ENCODE results near the gene CDH4.

Gene CDH4

DNA sequence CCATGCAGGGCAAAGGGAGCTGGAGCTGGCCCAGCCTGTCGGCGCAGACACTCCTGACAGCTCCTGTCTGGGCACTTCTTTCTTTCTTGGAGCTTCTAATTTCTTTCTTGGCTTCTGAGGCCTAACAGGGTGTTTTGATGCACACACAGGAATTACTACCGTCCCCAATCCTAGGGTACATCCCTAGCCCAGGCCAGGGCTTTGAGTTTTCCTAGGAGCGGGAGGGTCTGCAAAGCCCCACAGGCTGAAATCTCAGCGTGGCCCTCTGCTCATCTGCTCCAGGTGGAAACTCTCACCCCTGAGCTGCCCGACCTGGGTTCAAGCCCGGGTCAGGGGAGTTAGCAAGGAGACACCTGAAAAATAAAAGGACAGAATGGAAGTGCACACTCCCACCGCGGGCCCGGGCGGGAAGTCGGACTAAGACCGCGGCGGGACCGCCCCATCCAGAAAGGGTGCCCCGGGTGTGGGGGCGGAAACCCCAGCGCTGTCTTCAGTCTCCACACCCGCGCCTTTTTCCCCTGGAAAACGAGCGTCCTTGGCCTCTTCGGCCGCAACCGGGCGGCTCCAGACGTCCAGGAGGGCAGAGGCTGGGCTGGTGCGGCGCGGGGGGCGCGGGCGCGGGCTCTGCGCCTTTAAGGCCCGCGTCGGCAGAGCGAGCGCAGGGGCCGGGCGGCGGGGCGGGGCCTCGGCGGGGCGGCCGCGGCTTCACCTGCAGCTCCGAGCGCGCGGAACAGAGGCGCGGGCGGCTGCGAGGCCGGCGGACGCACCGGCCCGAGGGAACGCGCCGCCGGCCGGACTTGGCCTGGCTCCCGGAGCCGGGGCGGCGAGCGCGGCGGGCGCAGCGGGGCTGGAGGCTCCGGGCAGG is at the start of gene CDH4:
CDH4 (plus strand) TSS at position 733 of the 865 bp plus-strand sequence.
- DNase-seq (ENCODE audit: low spot score), result no peak

GRCh38 chr20:61203320-61203719 is 48.7 kb upstream of the CDH4 start:
- no peak for DNase-seq (ENCODE audit: low spot score)

DNA sequence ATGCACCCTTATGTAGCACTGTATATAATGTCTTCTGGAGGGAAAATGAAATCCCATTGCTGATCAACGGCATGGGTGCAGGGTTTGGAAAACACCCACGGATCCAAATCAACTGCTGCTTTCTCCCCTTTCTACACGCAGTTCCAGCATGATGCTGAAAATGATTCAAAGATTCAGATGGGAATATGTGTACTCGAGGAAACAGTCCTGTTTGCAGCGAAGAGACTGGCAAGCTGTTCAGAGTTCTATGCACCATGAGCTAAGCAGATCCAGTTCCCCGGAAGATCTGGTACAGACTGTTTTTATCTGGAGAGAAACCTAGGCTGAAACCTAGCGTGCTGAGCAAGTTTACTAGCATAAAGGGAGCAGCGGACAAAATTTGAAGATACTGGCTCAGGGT is 47.9 kb upstream of the CDH4 start:
- no peak for DNase-seq (ENCODE audit: low spot score)

GRCh38 chr20:61205769-61206168 is 46.3 kb upstream of the CDH4 start:
- DNase-seq (ENCODE audit: low spot score), result no peak

DNA sequence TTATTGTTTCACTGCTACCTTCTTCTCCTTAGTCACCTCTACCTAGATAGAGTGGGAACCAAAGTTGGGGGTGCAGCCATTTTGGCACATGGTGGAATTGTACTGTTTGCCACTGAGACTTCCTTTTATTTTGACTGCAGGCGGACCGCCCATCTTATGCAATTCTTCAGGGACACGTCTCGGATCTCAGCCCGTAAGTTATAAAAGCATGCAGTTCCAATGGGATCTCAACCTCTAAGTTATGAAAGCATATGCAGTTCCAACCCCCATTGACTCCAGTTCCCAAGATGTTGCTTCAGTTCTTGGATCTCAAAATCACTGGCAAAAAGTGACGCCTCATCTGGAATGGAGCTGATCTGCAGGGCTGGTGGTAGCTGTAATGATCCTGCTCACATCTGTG is 41.2 kb upstream of the CDH4 start:
- no peak for DNase-seq (ENCODE audit: low spot score)

DNA sequence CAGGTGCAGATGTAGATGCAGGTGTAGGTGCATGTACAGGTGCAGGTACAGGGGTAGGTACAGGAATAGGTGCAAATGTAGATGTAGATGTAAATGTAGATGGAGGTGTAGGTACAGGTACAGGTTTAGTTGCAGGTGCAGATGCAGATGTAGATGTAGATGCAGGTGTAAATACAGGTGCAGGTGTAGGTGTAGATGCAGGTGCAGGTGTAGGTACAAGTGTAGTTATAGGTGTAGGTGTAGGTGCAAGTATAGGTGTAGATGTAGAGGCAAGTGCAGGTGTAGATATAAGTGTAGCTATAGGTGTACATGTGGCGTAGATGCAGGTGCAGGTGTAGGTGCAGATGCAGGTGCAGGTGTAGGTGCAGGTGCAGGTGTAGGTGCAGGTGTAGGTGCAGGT is 34.2 kb upstream of the CDH4 start:
- no peak for DNase-seq (ENCODE audit: low spot score)

GRCh38 chr20:61219021-61219431 is 33.0 kb upstream of the CDH4 start:
- DNase-seq (ENCODE audit: low spot score), result no peak

GRCh38 chr20:61220131-61220530 is 31.9 kb upstream of the CDH4 start:
- no peak for DNase-seq (ENCODE audit: low spot score)

DNA sequence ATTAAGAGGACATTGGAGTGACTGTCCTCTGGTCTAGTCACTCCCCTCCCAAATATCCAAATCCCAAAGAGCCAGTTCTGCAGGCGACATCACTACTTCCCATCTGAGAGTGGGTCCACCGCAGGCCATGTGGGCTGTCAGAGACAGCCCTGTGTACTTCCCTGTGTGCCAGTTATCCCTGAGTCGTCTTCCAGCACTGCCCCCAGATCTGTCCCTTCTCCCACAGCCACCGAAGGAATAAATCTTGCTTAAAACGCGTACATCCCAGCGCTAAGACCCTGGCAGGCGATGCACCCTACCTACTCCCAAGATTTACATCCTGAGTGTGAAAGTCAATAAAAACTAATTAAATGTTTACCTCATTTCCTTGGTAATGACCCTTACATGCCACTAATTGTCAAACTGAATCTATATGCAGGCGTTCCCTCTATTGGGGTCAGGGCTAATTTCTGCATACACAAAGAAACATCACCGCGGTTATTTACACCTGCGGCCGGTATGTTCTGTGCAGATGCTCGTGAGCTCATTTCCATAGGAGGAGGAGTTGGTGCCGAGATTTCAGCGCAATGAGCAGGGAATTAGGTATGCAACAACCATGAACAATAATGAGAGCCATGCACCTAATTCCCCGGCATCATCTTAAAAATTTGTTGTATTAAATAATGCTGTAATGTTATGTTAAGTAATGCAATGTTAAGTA is 31.3 kb upstream of the CDH4 start:
- no peak for DNase-seq (ENCODE audit: low spot score)

- DNase-seq (ENCODE audit: low spot score), result no peak
Measured at GRCh38 chr20:61222699-61223098, 29.4 kb upstream of the CDH4 start.

DNA sequence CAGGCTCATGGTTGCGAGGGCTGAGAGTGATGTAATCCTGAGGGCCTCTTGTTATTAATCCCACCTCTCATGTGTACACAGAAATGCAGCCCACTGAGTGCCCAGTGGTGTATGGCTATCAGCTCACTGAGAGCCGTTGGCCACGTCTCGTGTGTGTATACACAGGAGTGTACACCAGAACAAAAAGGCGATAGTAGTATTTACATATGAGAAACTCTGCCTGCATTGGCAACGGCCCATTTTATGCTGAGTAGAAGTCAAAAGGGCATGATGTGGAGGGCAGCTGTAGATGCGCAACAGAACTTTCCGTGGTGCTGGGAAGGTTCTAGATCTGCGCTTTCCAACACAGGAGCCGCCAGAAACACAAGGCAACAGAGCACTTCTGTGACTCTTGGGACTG is 28.9 kb upstream of the CDH4 start:
- no peak for DNase-seq (ENCODE audit: low spot score)

DNA sequence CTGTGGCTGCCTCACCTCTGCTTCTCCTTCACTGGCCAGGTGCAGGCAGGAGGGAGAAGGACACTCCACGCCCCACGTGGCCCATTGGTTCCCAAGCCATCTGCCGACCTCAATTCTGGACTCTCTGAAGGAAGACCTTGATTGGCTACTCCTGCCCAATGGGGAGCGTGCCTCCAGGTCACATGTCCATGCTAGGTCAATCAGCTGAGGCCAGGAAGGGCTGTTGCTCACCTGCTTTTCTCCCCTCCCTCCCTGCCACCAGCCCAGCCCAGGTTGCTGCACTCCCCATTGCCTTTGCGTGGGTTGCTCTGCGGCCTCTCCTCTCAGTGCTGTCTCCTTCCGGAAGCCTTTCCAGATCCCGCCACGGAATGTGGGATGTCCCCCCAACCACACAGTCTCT is 21.9 kb upstream of the CDH4 start:
- no peak for DNase-seq (ENCODE audit: low spot score)

GRCh38 chr20:61233590-61233989 is 18.5 kb upstream of the CDH4 start:
- no peak for DNase-seq (ENCODE audit: low spot score)

GRCh38 chr20:61234224-61234890 is 17.7 kb upstream of the CDH4 start:
- no peak for DNase-seq (ENCODE audit: low spot score)

GRCh38 chr20:61236713-61237112 is 15.3 kb upstream of the CDH4 start:
- no peak for DNase-seq (ENCODE audit: low spot score)

GRCh38 chr20:61238813-61239212 is 13.2 kb upstream of the CDH4 start:
- DNase-seq (ENCODE audit: low spot score), result no peak

GRCh38 chr20:61240814-61241213 is 11.2 kb upstream of the CDH4 start:
- DNase-seq (ENCODE audit: low spot score), result no peak

DNA sequence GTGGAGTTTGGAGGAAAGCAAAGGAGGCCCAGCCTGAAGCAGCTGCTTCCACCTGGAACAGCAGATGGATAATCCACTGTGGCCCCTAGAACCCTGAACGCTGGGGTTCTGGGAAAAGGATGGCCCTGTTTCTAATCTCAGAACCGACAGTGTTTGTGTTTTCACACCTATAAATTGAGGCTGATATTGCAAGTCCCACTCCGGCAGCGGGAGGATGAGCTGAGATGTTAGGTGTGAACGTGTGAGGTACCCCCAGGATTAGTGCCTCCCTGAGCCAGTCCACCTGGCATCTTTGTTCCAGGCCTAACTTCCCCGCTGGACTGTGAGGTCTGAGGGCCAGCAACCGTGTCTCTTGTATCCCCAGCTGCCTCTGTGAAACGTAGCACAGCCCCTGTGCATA is 7.8 kb upstream of the CDH4 start:
- no peak for DNase-seq (ENCODE audit: low spot score)

- no peak for DNase-seq (ENCODE audit: low spot score)
Measured at GRCh38 chr20:61246269-61246668, 5.8 kb upstream of the CDH4 start.

GRCh38 chr20:61249626-61250025 is 2.4 kb upstream of the CDH4 start:
- no peak for DNase-seq (ENCODE audit: low spot score)

GRCh38 chr20:61252601-61253263 is 671 bp downstream of the CDH4 start:
- DNase-seq (ENCODE audit: low spot score), result no peak

- no peak for DNase-seq (ENCODE audit: low spot score)
Measured at GRCh38 chr20:61253264-61253639, 1.2 kb downstream of the CDH4 start.

All from CD4-positive, alpha-beta T cell treated with Interleukin-15 for 4 hours (primary cell).